ENCODE measurements around the gene ACSM2B. TPM values are rescaled to one million over a fixed set of nuclear protein-coding genes. Genes with fewer than 3 reads are reported as not detected.
"Not testable (repeated sequence)": the region's sequence is repeated elsewhere in the genome, so short reads cannot be mapped to it uniquely, and the experiment has no call there.

ACSM2B gene
- total RNA-seq, 2 experiments from 2014 or later, result not detected

GRCh38 chr16:20589486-20589885 is 13.3 kb upstream of the ACSM2B start:
- POLR2A ChIA-PET; H3K27me3 Mint-ChIP-seq; H3K4me3 Mint-ChIP-seq; H3K36me3 Mint-ChIP-seq (ENCODE audit: low read depth); H3K9me3 Mint-ChIP-seq (ENCODE audit: low read depth); H3K4me1 Mint-ChIP-seq; DNase-seq; CTCF ChIA-PET; ATAC-seq; H3K27ac Mint-ChIP-seq: not testable (repeated sequence)
- intact Hi-C loops (cut with DNase I, micrococcal nuclease), result loop anchor here (10.0 kb wide), 1 partner anchor 155 kb away; no protein-coding TSS in a partner anchor

DNA sequence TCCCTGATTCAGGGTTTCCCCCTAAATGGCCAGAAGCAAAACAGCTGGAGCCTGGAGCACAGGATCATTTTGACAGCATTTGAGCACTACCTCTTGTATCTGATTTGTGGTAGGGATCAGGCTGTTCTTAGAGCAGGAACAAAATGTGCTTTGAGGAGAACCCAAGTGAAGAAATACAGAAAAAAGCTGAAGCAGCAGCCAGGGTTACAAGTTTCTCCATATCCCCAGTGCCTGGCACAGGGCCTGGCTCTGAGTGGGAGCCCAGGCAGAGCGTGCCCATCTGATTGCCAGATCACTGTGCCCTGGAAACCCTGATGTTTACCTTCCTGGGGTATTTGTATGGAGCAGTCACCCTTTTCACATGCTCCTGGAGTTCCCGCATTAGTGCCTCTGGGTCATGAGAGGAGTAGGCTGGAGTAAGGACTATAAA is 11.5 kb upstream of the ACSM2B start:
- H3K9me3 Mint-ChIP-seq (ENCODE audit: low read depth); ATAC-seq; DNase-seq; CTCF ChIA-PET; H3K27ac Mint-ChIP-seq; H3K27me3 Mint-ChIP-seq; POLR2A ChIA-PET; H3K36me3 Mint-ChIP-seq (ENCODE audit: low read depth); H3K4me3 Mint-ChIP-seq; H3K4me1 Mint-ChIP-seq: not testable (repeated sequence)
- intact Hi-C loops (cut with DNase I, micrococcal nuclease), result loop anchor here (10.0 kb wide), 1 partner anchor 153 kb away; no protein-coding TSS in a partner anchor

GRCh38 chr16:20586716-20587115 is 10.5 kb upstream of the ACSM2B start:
- H3K4me3 Mint-ChIP-seq; H3K36me3 Mint-ChIP-seq (ENCODE audit: low read depth); ATAC-seq; H3K27ac Mint-ChIP-seq; DNase-seq; H3K4me1 Mint-ChIP-seq; CTCF ChIA-PET; H3K27me3 Mint-ChIP-seq; POLR2A ChIA-PET; H3K9me3 Mint-ChIP-seq (ENCODE audit: low read depth): not testable (repeated sequence)
- intact Hi-C loops (cut with DNase I, micrococcal nuclease), result loop anchor here (10.0 kb wide), 1 partner anchor 152 kb away; no protein-coding TSS in a partner anchor

DNA sequence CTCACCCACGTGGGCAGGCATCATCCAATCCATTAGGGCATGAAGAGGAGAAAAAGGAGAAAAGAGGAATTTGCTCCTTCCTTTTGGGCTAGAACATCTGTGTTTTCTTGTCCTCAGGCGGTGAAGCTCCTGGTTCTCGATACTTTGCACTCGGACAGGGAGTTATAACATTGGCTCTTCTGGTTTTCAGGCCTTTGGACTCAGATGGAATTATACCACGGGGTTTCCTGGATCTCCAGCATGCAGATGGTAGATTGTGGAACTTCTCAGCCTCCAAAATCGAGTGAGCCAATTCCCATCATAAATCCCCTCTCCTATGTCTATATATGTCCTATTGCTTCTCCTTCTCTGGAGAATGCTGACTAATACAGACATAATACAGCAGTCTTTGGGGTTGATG is 9.9 kb upstream of the ACSM2B start:
- H3K9me3 Mint-ChIP-seq (ENCODE audit: low read depth); H3K27ac Mint-ChIP-seq; POLR2A ChIA-PET; CTCF ChIA-PET; H3K4me3 Mint-ChIP-seq; H3K36me3 Mint-ChIP-seq (ENCODE audit: low read depth); H3K27me3 Mint-ChIP-seq; DNase-seq; ATAC-seq; H3K4me1 Mint-ChIP-seq: not testable (repeated sequence)
- intact Hi-C loops (cut with DNase I, micrococcal nuclease), result loop anchor here (10.0 kb wide), 1 partner anchor 151 kb away; no protein-coding TSS in a partner anchor

DNA sequence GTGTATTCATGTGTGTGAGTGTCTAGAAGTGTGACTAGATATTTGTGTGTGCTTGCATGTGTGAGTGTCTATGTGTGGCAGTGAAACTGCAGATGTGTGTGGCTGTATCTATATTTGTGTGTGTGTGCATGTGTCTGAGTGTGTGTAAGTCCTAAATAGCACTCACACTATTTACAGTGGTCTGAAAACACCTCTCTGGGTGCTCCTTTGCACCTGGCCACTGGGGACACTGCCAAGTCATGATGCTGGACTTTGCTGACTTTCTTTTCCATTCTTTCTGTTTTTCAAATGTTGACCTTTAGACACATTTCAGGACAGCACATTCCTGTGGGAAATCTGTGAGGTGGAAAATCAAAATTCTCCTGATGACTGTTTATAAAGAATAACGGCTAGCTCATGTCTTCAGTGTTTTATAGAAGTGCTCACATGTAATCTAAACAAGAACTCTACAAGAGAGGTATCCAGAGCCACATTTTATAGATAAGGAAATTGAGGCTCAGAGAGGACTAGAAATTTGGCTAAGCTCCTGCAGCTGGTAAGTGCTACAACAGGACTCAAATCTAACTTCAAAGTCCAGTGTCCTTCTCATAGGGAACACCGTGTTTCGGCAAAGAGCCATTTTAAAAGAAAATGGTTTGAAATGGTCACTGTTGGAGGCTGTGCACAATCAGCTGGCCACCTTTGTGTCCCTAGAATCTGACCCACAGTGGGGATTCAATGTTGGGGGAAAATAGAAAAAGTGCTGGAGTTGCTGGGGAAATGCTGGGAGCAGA is 4.5 kb upstream of the ACSM2B start:
- H3K9me3 Mint-ChIP-seq (ENCODE audit: low read depth); H3K4me1 Mint-ChIP-seq; H3K4me3 Mint-ChIP-seq; H3K36me3 Mint-ChIP-seq (ENCODE audit: low read depth); CTCF ChIA-PET; ATAC-seq; POLR2A ChIA-PET; H3K27ac Mint-ChIP-seq; H3K27me3 Mint-ChIP-seq; DNase-seq: not testable (repeated sequence)
- intact Hi-C loops (cut with DNase I, micrococcal nuclease), result loop anchor here (10.0 kb wide), 1 partner anchor 146 kb away; no protein-coding TSS in a partner anchor

DNA sequence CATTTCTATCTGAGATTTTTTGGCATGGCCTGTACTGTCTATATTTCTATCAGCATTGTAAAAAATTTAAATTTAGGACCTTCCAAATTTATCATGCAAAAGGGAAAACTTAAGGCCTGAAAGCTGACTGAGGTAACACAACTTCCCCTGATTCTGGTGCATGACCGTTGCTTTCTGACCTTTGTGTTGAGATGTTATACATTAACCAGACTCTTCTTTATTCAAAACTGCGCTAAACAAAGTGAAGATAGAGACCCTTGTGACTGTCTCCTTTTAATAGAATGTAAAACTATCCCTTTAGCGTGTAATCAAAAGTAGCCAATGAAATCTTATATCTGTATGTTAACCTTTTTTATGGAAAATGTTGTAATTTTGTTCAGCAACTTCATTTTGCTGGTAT is 1.9 kb upstream of the ACSM2B start:
- H3K9me3 Mint-ChIP-seq (ENCODE audit: low read depth); CTCF ChIA-PET; POLR2A ChIA-PET; H3K27me3 Mint-ChIP-seq; DNase-seq; ATAC-seq; H3K36me3 Mint-ChIP-seq (ENCODE audit: low read depth); H3K4me3 Mint-ChIP-seq; H3K27ac Mint-ChIP-seq; H3K4me1 Mint-ChIP-seq; intact Hi-C loops (cut with DNase I, micrococcal nuclease): not testable (repeated sequence)

GRCh38 chr16:20569117-20569651 is 7.0 kb downstream of the ACSM2B start:
- intact Hi-C loops (cut with DNase I, micrococcal nuclease); H3K27me3 Mint-ChIP-seq; H3K27ac Mint-ChIP-seq; H3K4me1 Mint-ChIP-seq; DNase-seq; H3K4me3 Mint-ChIP-seq; POLR2A ChIA-PET; H3K9me3 Mint-ChIP-seq (ENCODE audit: low read depth); ATAC-seq; H3K36me3 Mint-ChIP-seq (ENCODE audit: low read depth): not testable (repeated sequence)
- CTCF ChIA-PET, result interaction anchor here (1.0 kb wide), 1 partner anchor 185 kb away, joined by 3 read pairs; no protein-coding TSS in a partner anchor

GRCh38 chr16:20568404-20568803 is 7.8 kb downstream of the ACSM2B start:
- H3K4me3 Mint-ChIP-seq, result no peak overlapping the region
- H3K27ac Mint-ChIP-seq, result no peak overlapping the region
- no peaks in the 10 kb centered on the region for H3K27me3 Mint-ChIP-seq
- intact Hi-C loops (cut with DNase I, micrococcal nuclease), result no loop called here
- DNase-seq (no peak), ATAC-seq (no peak)
- ChIA-PET POLR2A (no interaction called here), CTCF (interaction anchor here (1.0 kb wide), 1 partner anchor 184 kb away, joined by 3 read pairs; no protein-coding TSS in a partner anchor)
- no peaks in the 10 kb centered on the region for H3K36me3 Mint-ChIP-seq (ENCODE audit: low read depth)
- H3K4me1 Mint-ChIP-seq, result no peaks in the 10 kb centered on the region
- H3K9me3 Mint-ChIP-seq (ENCODE audit: low read depth), result no peaks in the 10 kb centered on the region

DNA sequence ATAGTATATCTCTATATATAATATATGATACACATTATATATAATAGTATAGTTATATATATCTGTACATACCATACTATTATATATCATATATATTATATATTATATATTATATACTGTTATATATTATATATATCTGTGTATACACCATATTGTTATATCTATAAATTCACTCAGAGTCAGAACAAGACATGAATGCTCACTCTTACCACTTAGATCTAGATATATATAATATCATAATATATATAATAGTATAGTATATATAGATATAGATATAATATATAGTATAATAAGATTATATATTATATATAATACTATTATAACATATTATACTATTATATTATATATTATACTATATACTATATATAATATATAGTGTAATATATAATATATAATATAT is 9.3 kb downstream of the ACSM2B start:
- no peaks in the 10 kb centered on the region for H3K36me3 Mint-ChIP-seq (ENCODE audit: low read depth)
- CTCF ChIA-PET, result no interaction called here
- no peaks in the 10 kb centered on the region for H3K4me1 Mint-ChIP-seq
- H3K27ac Mint-ChIP-seq, result no peak overlapping the region
- POLR2A ChIA-PET, result no interaction called here
- H3K9me3 Mint-ChIP-seq (ENCODE audit: low read depth), result peaks cover 4% of the 10 kb centered on the region
- intact Hi-C loops (cut with DNase I, micrococcal nuclease), result no loop called here
- no peak overlapping the region for H3K4me3 Mint-ChIP-seq
- no peaks in the 10 kb centered on the region for H3K27me3 Mint-ChIP-seq
- DNase-seq (no peak), ATAC-seq (no peak)

DNA sequence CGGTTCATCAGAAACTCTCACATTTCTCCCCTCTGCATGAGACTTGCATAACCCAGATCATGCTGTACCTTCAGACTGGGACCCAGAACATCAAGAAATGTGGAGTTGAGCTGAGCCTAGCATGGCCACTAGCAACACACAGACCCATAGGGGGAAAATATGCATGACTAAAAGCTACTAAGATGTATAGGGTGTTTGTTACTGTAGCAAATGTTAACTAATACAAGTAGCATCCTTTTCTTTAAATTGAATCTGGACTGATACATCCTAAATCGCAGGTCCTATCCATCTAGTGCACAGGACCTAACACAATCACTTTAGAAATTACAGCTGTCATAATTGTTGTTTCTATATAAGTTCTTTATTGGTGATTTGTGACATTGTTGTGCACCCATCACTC is 10.8 kb downstream of the ACSM2B start:
- DNase-seq; H3K27me3 Mint-ChIP-seq; H3K4me1 Mint-ChIP-seq; H3K9me3 Mint-ChIP-seq (ENCODE audit: low read depth); H3K36me3 Mint-ChIP-seq (ENCODE audit: low read depth); POLR2A ChIA-PET; H3K4me3 Mint-ChIP-seq; H3K27ac Mint-ChIP-seq; CTCF ChIA-PET; intact Hi-C loops (cut with DNase I, micrococcal nuclease); ATAC-seq: not testable (repeated sequence)

- H3K27ac Mint-ChIP-seq; H3K36me3 Mint-ChIP-seq (ENCODE audit: low read depth); DNase-seq; H3K4me3 Mint-ChIP-seq; H3K4me1 Mint-ChIP-seq; intact Hi-C loops (cut with DNase I, micrococcal nuclease); POLR2A ChIA-PET; H3K27me3 Mint-ChIP-seq; H3K9me3 Mint-ChIP-seq (ENCODE audit: low read depth); CTCF ChIA-PET; ATAC-seq: not testable (repeated sequence)
These were observed 11.9 kb downstream of the ACSM2B start for GRCh38 chr16:20564218-20564617.

DNA sequence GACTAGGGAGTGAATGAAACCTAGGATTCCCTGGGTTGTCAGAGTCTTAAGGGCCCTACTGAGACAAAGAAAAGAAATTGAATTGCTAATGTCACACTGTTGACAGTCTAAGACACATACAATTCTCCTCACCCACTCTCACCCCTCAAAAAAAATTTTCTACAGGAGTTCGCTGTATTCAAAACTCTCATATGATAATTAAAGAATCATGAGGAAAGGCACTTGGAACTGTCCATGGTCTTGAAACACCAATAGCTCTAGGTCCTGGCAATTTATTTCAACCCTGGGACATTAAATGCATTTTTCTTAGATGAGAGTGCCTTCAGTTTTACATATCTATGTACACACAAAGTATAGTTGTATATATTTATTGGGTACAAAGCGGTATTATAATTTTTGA is 20.5 kb downstream of the ACSM2B start:
- H3K4me3 Mint-ChIP-seq; CTCF ChIA-PET; H3K36me3 Mint-ChIP-seq (ENCODE audit: low read depth); intact Hi-C loops (cut with DNase I, micrococcal nuclease); H3K27ac Mint-ChIP-seq; H3K9me3 Mint-ChIP-seq (ENCODE audit: low read depth); H3K4me1 Mint-ChIP-seq; ATAC-seq; POLR2A ChIA-PET; DNase-seq: not testable (repeated sequence)
- peaks cover 11% of the 10 kb centered on the region for H3K27me3 Mint-ChIP-seq
